Effector CD8-positive, alpha-beta T cell (primary cell): ENCODE measurements around the gene DUOXA2.

Experiments
- DNase-seq: peaks from one replicate; lab custom pipeline; 2025; lab: John Stamatoyannopoulos, UW

Gene DUOXA2

GRCh38 chr15:45162771-45163507 is 48.8 kb downstream of the DUOXA2 start:
- DNase-seq: peak; percentile 24

- DNase-seq: no peak
Observed at GRCh38 chr15:45163508-45163856, 49.4 kb downstream of the DUOXA2 start.

DNA sequence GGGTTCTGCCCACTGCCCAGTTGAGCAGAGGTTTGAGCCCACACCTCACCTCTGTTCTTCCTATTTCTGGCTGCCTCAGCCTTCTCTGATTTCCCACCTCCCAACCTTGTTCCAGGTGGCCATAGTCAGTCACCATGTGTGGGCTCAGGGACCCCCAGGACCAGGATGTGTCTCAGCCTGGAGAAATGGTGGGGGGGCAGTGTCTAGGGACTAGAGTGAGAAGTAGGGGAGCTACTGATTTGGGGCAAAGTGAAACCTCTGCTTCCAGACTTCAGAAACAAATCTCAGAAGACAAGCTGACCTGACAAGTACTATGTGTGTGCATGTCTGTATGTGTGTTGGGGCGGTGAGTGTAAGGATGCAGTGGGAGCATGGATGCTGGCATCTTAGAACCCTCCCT is 50.8 kb downstream of the DUOXA2 start:
- no peak for DNase-seq

GRCh38 chr15:45165536-45165935 is 51.4 kb downstream of the DUOXA2 start:
- DNase-seq: no peak

- peak; percentile 53 for DNase-seq
Observed at GRCh38 chr15:45166834-45167630, 52.9 kb downstream of the DUOXA2 start.

GRCh38 chr15:45167631-45168205 is 53.6 kb downstream of the DUOXA2 start:
- no peak for DNase-seq
